GM21528 (cell line): Measurements from ENCODE around the gene APOO.

Source experiments
- ATAC-seq: cut with Tn5 transposase; IDR thresholded peaks from one replicate; pipeline ENCODE4 v1.9.1; 2021; ENCODE audit warnings: mild to moderate bottlenecking, moderate library complexity; ENCODE audit not compliant: unreplicated experiment, low FRiP score

The APOO gene

DNA sequence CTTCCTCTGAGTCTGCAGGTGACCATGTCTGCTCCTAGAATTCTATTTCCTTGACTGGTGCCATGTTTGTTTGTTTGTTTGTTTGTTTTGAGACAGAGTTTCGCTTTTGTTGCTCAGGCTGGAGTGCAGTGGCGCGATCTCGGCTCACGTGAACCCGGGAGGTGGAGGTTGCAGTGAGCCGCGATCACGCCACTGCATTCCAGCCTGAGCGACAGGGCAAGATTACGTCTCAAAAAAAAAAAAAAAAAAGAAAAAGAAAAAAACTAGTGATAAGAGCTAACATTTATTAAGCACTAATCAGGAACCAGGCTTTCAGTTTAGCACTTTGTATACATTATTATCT, 117.6 kb downstream of the APOO start:
- ATAC-seq, result no peak

DNA sequence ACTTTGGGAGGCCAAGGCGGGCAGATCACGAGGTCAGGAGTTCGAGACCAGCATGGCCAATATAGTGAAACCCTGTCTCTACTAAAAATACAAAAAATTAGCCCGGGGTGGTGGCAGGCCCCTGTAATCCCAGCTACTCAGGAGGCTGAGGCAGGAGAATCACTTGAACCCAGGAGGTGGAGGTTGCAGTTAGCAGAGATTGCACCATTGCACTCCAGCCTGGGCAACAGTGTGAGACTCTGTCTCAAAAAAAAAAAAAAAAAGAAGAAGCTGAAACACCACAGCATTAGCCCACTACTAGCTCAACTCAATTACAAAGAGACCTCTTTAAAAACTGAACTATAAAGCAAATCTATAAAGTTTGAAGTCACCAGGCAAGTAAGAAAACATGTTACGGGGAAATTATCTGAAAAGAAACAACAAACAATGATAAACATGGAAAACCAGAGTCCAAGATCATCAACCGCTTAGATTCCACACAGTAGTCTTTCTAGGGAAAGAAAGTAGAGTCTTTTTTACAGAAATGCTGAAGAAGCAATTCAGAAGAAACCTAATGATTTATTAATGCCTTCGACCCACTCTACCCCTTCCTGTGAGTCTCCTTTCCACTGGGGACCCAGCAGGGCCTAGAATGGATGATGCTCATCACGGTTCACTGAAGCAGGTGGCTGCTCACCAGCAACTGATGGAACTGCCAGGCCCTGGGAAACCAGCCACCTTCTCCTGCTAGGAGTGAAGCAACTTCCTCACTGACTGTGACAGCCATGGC, 118.2 kb downstream of the APOO start:
- ATAC-seq, result no peak

DNA sequence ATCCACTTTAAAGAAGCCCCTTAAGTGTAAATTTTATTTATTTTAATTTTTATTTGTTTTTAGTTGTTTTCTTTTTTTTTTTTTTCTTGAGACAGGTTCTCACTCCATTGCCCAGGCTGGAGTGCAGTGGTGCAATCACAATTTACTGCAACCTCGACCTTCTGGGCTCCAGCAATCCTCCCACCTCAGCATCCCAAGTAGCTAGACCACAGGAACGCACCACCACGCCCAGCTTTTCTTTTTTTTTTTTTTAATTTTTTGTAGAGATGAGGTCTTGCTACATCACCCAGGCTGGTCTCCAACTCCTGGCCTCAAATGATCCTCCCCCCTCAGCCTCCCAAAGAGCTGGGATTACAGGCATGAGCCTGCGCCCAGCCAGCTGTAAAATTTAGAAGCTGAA, 118.8 kb downstream of the APOO start:
- no peak for ATAC-seq

DNA sequence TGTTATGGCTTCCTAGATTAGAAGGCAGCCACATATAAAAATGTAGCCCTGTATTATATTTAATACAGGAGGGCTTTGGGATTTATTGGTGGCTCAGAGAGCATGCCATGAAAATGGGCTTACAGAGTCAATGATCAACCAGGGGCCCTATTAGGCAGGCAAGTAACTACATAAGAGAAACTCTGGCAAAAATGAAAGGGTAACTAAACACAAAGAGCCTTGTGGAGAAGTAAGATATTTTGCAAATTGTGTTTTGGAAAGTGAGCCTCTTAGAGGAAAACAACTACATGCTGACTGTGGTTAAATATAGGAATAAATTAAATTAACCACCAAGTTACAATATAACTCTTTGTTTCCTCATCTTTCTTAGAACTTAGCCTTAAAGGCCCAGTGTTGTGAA, 119.2 kb downstream of the APOO start:
- no peak for ATAC-seq

DNA sequence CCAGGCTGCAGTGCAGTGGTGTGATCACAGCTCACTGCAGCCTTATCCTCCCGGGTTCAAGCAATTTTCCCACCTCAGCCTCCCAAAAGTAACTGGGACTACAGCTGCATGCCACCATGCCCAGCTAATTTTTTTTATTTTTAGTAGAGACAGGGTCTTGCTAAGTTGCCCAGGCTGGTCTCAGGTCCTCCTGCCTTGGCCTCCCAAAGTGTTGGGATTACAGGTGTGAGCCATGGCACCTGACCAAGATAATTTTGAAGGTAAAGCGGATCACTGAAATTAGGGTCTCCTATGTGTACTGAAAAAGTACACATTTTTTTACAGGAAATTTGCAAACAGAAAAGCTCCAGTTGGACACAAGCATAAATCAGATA, 120.0 kb downstream of the APOO start:
- ATAC-seq, result no peak

DNA sequence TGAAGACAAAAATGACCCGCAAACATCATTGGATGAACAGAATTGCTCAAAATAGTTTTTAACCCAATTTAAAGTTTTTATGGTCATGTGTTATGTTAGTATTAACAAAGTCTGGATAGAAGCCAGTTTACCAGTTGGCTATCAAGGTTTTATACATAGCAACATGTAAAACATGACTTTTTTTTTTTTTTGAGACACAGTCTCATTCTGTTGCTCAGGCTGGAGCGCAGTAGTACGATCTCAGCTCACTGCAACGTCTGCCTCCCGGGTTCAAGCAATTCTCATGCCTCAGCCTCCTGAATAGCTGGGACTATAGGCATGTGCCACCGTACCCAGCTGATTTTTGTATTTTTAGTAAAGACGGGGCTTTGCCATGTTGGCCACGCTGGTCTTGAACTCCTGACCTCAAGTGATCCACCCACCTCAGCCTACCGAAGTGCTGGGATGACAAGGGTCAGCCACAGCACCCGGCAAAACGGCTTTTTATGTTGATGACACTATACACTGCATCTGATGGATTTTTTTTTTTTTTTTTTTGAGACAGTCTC, 121.4 kb downstream of the APOO start:
- ATAC-seq, result no peak

DNA sequence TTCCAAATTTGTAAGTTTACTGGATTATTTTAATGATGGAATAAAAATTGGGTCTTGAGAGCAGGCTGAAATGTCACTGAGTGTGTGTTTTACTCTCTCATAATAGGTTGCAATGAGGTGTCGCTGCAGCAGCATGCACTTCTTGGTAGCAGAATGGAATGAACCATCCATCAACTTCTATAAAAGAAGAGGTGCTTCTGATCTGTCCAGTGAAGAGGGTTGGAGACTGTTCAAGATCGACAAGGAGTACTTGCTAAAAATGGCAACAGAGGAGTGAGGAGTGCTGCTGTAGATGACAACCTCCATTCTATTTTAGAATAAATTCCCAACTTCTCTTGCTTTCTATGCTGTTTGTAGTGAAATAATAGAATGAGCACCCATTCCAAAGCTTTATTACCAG, 122.2 kb downstream of the APOO start:
- no peak for ATAC-seq

DNA sequence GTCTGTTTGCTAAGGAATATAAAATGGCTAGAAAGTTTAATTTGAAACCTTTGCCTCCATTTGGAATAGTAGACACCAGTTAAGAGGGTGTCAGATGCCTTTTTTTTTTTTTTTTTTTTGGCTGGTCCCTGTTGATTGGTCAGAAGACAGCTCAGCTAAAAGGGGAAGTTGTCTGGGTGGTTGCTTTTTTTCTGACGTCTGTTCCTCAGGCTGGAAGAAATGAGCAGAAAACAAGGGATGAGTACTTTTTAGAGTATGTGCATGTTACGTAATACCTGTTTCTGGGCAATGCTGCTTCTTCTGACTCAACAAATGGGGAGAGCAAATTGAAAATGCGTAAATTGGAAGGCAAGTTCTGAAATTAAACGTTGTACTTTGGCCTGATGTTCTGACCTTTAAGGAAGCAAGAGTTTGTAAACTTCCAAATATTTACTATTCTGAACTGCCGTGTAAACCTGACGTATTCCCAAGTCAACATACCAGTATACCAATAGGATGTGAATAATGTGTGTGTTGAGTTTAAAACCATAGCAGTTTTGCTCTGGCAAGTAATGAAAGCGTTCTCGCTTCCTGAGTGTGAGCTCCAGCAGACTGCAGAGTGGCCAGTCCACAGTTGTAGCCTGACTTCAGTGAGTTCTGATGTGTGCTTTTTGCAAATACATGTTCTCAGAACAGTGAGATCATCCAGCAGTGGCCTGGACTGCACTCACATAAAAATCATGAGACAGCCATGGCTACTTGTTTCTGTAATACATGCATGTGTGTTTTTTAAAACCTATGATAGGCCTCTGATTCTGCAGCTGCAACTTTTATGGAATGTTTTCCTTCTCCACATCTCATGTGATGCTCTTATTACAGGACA, 123.0 kb downstream of the APOO start:
- no peak for ATAC-seq

DNA sequence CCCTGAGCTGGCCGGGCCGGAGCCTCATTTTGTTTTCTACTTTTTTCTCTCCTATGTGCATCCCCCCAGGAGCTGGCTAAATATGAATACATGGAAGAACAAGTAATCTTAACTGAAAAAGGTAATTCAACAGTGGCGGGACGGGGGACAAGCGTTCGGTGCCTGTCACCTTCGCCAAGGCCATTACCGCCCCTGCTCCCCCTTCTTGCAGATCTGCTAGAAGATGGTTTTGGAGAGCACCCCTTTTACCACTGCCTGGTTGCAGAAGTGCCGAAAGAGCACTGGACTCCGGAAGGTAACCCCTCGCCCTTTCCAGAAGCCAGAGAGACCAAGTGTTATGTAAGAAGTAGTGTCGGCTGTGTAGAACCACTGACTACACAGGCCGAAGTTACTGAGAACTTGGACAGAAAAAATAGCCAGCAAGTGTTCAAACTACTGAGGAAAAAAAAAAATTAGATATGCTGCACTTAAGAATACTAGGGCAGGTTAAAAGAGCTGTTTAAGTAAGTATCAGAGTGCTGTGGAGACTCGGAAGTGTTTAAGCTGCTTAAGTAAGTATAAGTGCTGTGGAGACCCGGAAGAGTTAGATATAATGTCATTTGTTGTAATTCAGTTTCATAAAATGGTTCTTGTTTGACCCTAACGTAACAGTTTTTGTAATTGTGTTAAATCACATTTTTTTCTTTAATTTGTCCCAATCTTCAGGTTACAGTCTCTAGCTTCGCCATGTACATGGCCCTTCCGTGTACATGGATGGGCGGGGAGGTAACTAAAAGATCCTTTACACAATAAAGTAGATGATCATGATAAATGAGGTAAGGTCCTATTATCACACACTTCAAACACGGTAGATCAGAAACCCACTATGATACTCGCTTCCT, 123.9 kb downstream of the APOO start:
- no peak for ATAC-seq
